CD4-positive, CD25-positive, alpha-beta regulatory T cell (primary cell): ENCODE results near the gene ARHGEF6. TPM values are rescaled to one million over a fixed set of nuclear protein-coding genes. Genes with fewer than 3 reads are reported as not detected.

Experiments
- polyA plus RNA-seq, 4 donors: library from polyadenylated mRNA; unstranded; fragments of 300-500 nt; fragmentation: Illumina TruSeq; gene quantifications; one replicate each; pipeline ENCODE4 v1.2.3, GENCODE V29; 2021
- total RNA-seq: library from RNA; stranded (reverse); gene quantifications from one replicate; pipeline ENCODE4 v1.2.3, GENCODE V29; 2022

The ARHGEF6 gene
- total and polyA plus RNA-seq, 5 donors from 2014 or later, result 83.0 to 111 (median 87.8) TPM

Other genes starting within 250 kb of the ARHGEF6 start
- not detected for gene VGLL1, start 248.7 kb downstream of the ARHGEF6 start, total RNA-seq
- not detected for gene VGLL1, start 248.7 kb downstream of the ARHGEF6 start, polyA plus RNA-seq
- gene CD40LG, start 132.8 kb downstream of the ARHGEF6 start, total RNA-seq, result 24.0 TPM
- gene CD40LG, start 132.8 kb downstream of the ARHGEF6 start, polyA plus RNA-seq, result 10 to 100 TPM in 2 of 4 donors, 1 to 10 TPM in 2; 7.6 to 25.0 (median 14.3) TPM
- gene RBMX, start 99.8 kb upstream of the ARHGEF6 start, total RNA-seq, result 249 TPM
- gene RBMX, start 99.8 kb upstream of the ARHGEF6 start, polyA plus RNA-seq, result 100 to 1,000 TPM; 181 to 243 (median 200) TPM